CD14-positive monocyte (primary cell): Measurements from ENCODE around the gene INSM2. TPM values are rescaled to one million over a fixed set of nuclear protein-coding genes. Genes with fewer than 3 reads are reported as not detected.

Source experiments
- DNase-seq, 3 donors: peaks; one replicate each; pipeline ENCODE4 v3.0.0-alpha.2; 2011 to 2022
- H2AFZ ChIP-seq: 2 replicates; pipeline ENCODE4 v1.6.0; 2012; ENCODE audit warnings: mild to moderate bottlenecking, low read depth, low read length, inconsistent platforms; ENCODE audit not compliant: insufficient read depth, poor library complexity, severe bottlenecking
- H3K27ac ChIP-seq, 2 donors: 1 replicate in 1 of 2; 2 replicates in 1 of 2; pipeline ENCODE4 v1.5.1; 2012 to 2013; ENCODE audit warnings: low read length in 2 of 2, control low read depth in 1 of 2, inconsistent platforms in 1 of 2, low read depth in 1 of 2, mild to moderate bottlenecking in 1 of 2
- H3K27me3 ChIP-seq, 2 donors: one replicate each; pipeline versions ENCODE4 v1.6.0 to v1.6.1; 2011 to 2013; ENCODE audit warnings: low read length in 2 of 2; ENCODE audit not compliant: control insufficient read depth in 2 of 2, insufficient read depth in 2 of 2
- H3K36me3 ChIP-seq, 2 donors: replicated peaks in 1 of 2; 1 replicate in 1 of 2; 2 replicates in 1 of 2; pipeline versions ENCODE4 v1.5.1 to v1.6.1; 2012 to 2013; ENCODE audit warnings: low read length in 2 of 2, control low read depth in 1 of 2, inconsistent platforms in 1 of 2, mild to moderate bottlenecking in 1 of 2; ENCODE audit not compliant: insufficient read depth in 2 of 2, control insufficient read depth in 1 of 2
- H3K4me1 ChIP-seq, 2 donors: 1 replicate in 1 of 2; 2 replicates in 1 of 2; pipeline versions ENCODE4 v1.5.1 to v1.6.1; 2012 to 2013; ENCODE audit warnings: low read length in 2 of 2, control low read depth in 1 of 2, inconsistent platforms in 1 of 2, mild to moderate bottlenecking in 1 of 2, moderate library complexity in 1 of 2; ENCODE audit not compliant: insufficient read depth in 2 of 2, control insufficient read depth in 1 of 2
- H3K4me2 ChIP-seq: replicated peaks from 2 replicates; pipeline ENCODE3; 2012; ENCODE audit warnings: low read length, moderate library complexity, mild to moderate bottlenecking; ENCODE audit not compliant: poor library complexity, severe bottlenecking; ENCODE audit errors: extremely low read depth
- H3K4me3 ChIP-seq, 3 experiments: fragments of 200-600 bp in 1 of 3; sonication (generic) in 1 of 3; replicated peaks in 1 of 3; 1 replicate in 2 of 3; 2 replicates in 1 of 3; pipeline ENCODE4 v1.5.1; 2011 to 2013; ENCODE audit warnings: low read length in 3 of 3, mild to moderate bottlenecking in 3 of 3, control low read depth in 2 of 3, low read depth in 2 of 3, inconsistent platforms in 1 of 3, moderate library complexity in 1 of 3
- H3K79me2 ChIP-seq: 2 replicates; pipeline ENCODE4 v1.6.0; 2012; ENCODE audit warnings: mild to moderate bottlenecking, control low read depth, inconsistent platforms, low read length, moderate library complexity; ENCODE audit not compliant: insufficient read depth
- H3K9ac ChIP-seq: 2 replicates; pipeline ENCODE4 v1.6.0; 2017; ENCODE audit warnings: low read length, mild to moderate bottlenecking; ENCODE audit not compliant: insufficient read depth, poor library complexity, severe bottlenecking
- H3K9me3 ChIP-seq, 2 donors: replicated peaks in 1 of 2; 1 replicate in 1 of 2; 2 replicates in 1 of 2; pipeline versions ENCODE4 v1.5.1 to v1.6.1; 2012 to 2013; ENCODE audit warnings: low read length in 2 of 2, control low read depth in 1 of 2; ENCODE audit not compliant: control insufficient read depth in 1 of 2, insufficient read depth in 1 of 2
- H4K20me1 ChIP-seq: 2 replicates; pipeline ENCODE4 v1.6.0; 2012; ENCODE audit warnings: mild to moderate bottlenecking, low read length, control low read depth, moderate library complexity; ENCODE audit not compliant: insufficient read depth
- H3K27ac Mint-ChIP-seq, 7 donors: one replicate each; pipeline ENCODE4 v1.8.0; 2020; ENCODE audit warnings: mild to moderate bottlenecking in 7 of 7, mixed read lengths in 7 of 7, moderate library complexity in 6 of 7, inconsistent platforms in 2 of 7
- H3K27me3 Mint-ChIP-seq, 3 donors: one replicate each; pipeline ENCODE4 v1.8.0; 2021 to 2022; ENCODE audit warnings: low read depth in 3 of 3, mild to moderate bottlenecking in 3 of 3, mixed read lengths in 3 of 3, moderate library complexity in 3 of 3, inconsistent platforms in 1 of 3
- H3K36me3 Mint-ChIP-seq, 2 donors: one replicate each; pipeline ENCODE4 v1.8.0; 2020; ENCODE audit warnings: mixed read lengths in 2 of 2, inconsistent platforms in 1 of 2, mild to moderate bottlenecking in 1 of 2
- H3K4me1 Mint-ChIP-seq: one replicate; pipeline ENCODE4 v1.8.0; 2020; ENCODE audit warnings: mild to moderate bottlenecking, mixed read lengths
- H3K4me3 Mint-ChIP-seq, 2 donors: one replicate each; pipeline ENCODE4 v1.8.0; 2020; ENCODE audit warnings: mild to moderate bottlenecking in 2 of 2, mixed read lengths in 2 of 2, moderate library complexity in 1 of 2
- H3K9me3 Mint-ChIP-seq, 7 donors: one replicate each; pipeline ENCODE4 v1.8.0; 2020 to 2022; ENCODE audit warnings: mixed read lengths in 7 of 7, mild to moderate bottlenecking in 6 of 7, moderate library complexity in 6 of 7, inconsistent platforms in 2 of 7
- CTCF ChIP-seq: fragments of 200-600 bp; IDR thresholded peaks from one replicate; pipeline ENCODE4 v1.8.0; 2022; ENCODE audit warnings: antibody characterized with exemption, mild to moderate bottlenecking
- WGBS: methylation state at CpG from one replicate; pipeline ENCODE4 v1.1.5; 2013; ENCODE audit warnings: missing lambda C conversion rate; ENCODE audit not compliant: insufficient coverage; 5-methylcytosine and 5-hydroxymethylcytosine counted together
- intact Hi-C, 2 donors: fragments of 100-400 bp; cut with micrococcal nuclease; formaldehyde crosslinking; loops; one replicate each; pipeline versions ENCODE4 v1.15.0 to v1.15.1; 2023
- polyA plus RNA-seq, 3 donors: library from polyadenylated mRNA; depleted of rRNA in 1 of 3; unstranded in 2 of 3; stranded (reverse) in 1 of 3; fragments of 300-500 nt in 2 of 3; fragments of >200 nt in 1 of 3; fragmentation: Illumina TruSeq in 2 of 3; gene quantifications; 1 replicate in 2 of 3; 2 replicates in 1 of 3; pipeline ENCODE4 v1.2.3, GENCODE V29; 2012 to 2021

The INSM2 gene
- polyA plus RNA-seq, 3 donors = not detected

GRCh38 chr14:35519986-35520385 lies 14.0 kb upstream of the INSM2 start:
- Mint-ChIP-seq H3K27ac (no peak overlapping the region), H3K4me1 (no peaks in the 10 kb centered on the region), H3K9me3 (peaks cover 0 to 6% (median 2%) of the 10 kb centered on the region in 7 donors), H3K4me3 (peak overlapping the region in 1 of 2 donors; percentile 4), H3K36me3 (no peaks in the 10 kb centered on the region), H3K27me3 (peaks cover 2 to 9% (median 6%) of the 10 kb centered on the region in 3 donors)
- H4K20me1 ChIP-seq = no peaks in the 10 kb centered on the region
- DNase-seq = no peak
- intact Hi-C loops = no loop called here
- H3K4me2 ChIP-seq = no peak overlapping the region
- no peaks in the 10 kb centered on the region for H3K9me3 ChIP-seq
- TF ChIP-seq CTCF = no peak
- H3K36me3 ChIP-seq = no peaks in the 10 kb centered on the region
- WGBS = no CpG with 5 or more reads among the region's 2 CpGs
- H3K79me2 ChIP-seq = no peaks in the 10 kb centered on the region
- no peak overlapping the region for H3K9ac ChIP-seq
- no peak overlapping the region for H2AFZ ChIP-seq
- H3K27ac ChIP-seq = no peak overlapping the region
- no peak overlapping the region for H3K4me3 ChIP-seq
- peaks cover 0 to 5% of the 10 kb centered on the region in 2 donors for H3K27me3 ChIP-seq
- H3K4me1 ChIP-seq = no peaks in the 10 kb centered on the region

DNA sequence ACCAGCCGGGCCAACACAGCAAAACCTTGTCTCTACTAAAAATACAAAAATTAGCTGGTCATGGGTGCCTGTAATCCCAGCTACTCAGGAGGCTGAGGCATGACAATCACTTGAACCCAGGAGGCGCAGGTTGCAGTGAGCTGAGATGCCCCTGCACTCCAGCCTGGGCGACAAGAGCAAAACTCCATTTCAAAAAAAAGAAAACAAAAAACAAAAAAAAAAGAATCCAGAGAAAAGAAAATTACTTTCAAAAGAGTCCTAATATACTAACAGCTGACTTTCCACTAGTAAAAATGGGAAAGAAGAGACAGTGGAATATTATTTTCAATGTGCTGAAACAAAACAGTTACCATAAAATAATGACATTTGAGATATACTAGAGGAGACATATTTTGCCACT lies 8.3 kb upstream of the INSM2 start:
- Histone ChIP-seq H3K4me1 (no peaks in the 10 kb centered on the region), H3K4me2 (no peak overlapping the region), H3K36me3 (no peaks in the 10 kb centered on the region), H3K4me3 (no peak overlapping the region), H2AFZ (no peak overlapping the region), H3K9me3 (no peaks in the 10 kb centered on the region), H4K20me1 (no peaks in the 10 kb centered on the region), H3K9ac (no peak overlapping the region), H3K79me2 (no peaks in the 10 kb centered on the region), H3K27me3 (peaks cover 12 to 28% of the 10 kb centered on the region in 2 donors), H3K27ac (no peak overlapping the region)
- no peak for DNase-seq
- Mint-ChIP-seq H3K27me3 (peaks cover 18 to 36% (median 23%) of the 10 kb centered on the region in 3 donors), H3K4me1 (no peaks in the 10 kb centered on the region), H3K27ac (no peak overlapping the region), H3K4me3 (no peak overlapping the region), H3K9me3 (peaks cover 0 to 5% (median 3%) of the 10 kb centered on the region in 7 donors), H3K36me3 (no peaks in the 10 kb centered on the region)
- intact Hi-C loops = no loop called here
- no CpG with 5 or more reads among the region's 3 CpGs for WGBS
- no peak for TF ChIP-seq CTCF
